GM18511 (cell line): ENCODE measurements around the gene PRXL2B.

Source experiments
- ATAC-seq: cut with Tn5 transposase; IDR thresholded peaks from one replicate; pipeline ENCODE4 v1.9.1; 2021; ENCODE audit warnings: mild to moderate bottlenecking, moderate library complexity; ENCODE audit not compliant: unreplicated experiment

Gene PRXL2B

GRCh38 chr1:2632561-2633361 is 46.2 kb downstream of the PRXL2B start, which contains the start of gene MMEL1:
Gene MMEL1, minus strand, starts transcription at chr1:2633016. Its CDS starts 3,532 bp downstream, at chr1:2629484.
- no peak for ATAC-seq

GRCh38 chr1:2633366-2633935 is 46.9 kb downstream of the PRXL2B start:
- ATAC-seq: no peak

- ATAC-seq: no peak
Observed at GRCh38 chr1:2633936-2634491, 47.4 kb downstream of the PRXL2B start.

- ATAC-seq: no peak
Observed at GRCh38 chr1:2635361-2636010, 48.9 kb downstream of the PRXL2B start.

- ATAC-seq: no peak
Observed at GRCh38 chr1:2636733-2637132, 50.2 kb downstream of the PRXL2B start.

- ATAC-seq: no peak
Observed at GRCh38 chr1:2637442-2638145, 51.0 kb downstream of the PRXL2B start.

GRCh38 chr1:2638466-2639115 is 52.0 kb downstream of the PRXL2B start:
- ATAC-seq: no peak

GRCh38 chr1:2639203-2639602 is 52.6 kb downstream of the PRXL2B start:
- ATAC-seq: no peak

GRCh38 chr1:2639607-2640521 is 53.3 kb downstream of the PRXL2B start:
- ATAC-seq: no peak

- ATAC-seq: no peak
Observed at GRCh38 chr1:2640626-2641025, 54.0 kb downstream of the PRXL2B start.
